Measurements from ENCODE around the gene GTSF1L.
A peak's percentile ranks its signal among the peaks of the same experiment; 100 is the strongest.

Gene GTSF1L

GRCh38 chr20:43689165-43689564 lies 37.6 kb downstream of the GTSF1L start:
- ChIA-PET CTCF (interaction anchor here (1.0 kb wide), 1 partner anchor 240 kb away, joined by 3 read pairs; no protein-coding TSS in a partner anchor), POLR2A (ENCODE audit: low non-redundant PET) (no interaction called here)
- H3K27ac ChIP-seq, result no peak overlapping the region
- DNase-seq (ENCODE audit: low spot score), result no peak
- TF ChIP-seq, protein P1, sequence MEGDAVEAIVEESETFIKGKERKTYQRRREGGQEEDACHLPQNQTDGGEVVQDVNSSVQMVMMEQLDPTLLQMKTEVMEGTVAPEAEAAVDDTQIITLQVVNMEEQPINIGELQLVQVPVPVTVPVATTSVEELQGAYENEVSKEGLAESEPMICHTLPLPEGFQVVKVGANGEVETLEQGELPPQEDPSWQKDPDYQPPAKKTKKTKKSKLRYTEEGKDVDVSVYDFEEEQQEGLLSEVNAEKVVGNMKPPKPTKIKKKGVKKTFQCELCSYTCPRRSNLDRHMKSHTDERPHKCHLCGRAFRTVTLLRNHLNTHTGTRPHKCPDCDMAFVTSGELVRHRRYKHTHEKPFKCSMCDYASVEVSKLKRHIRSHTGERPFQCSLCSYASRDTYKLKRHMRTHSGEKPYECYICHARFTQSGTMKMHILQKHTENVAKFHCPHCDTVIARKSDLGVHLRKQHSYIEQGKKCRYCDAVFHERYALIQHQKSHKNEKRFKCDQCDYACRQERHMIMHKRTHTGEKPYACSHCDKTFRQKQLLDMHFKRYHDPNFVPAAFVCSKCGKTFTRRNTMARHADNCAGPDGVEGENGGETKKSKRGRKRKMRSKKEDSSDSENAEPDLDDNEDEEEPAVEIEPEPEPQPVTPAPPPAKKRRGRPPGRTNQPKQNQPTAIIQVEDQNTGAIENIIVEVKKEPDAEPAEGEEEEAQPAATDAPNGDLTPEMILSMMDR (conservative IDR thresholded peaks at IDR 0.05; ENCODE audit: low read depth), result no peak

DNA sequence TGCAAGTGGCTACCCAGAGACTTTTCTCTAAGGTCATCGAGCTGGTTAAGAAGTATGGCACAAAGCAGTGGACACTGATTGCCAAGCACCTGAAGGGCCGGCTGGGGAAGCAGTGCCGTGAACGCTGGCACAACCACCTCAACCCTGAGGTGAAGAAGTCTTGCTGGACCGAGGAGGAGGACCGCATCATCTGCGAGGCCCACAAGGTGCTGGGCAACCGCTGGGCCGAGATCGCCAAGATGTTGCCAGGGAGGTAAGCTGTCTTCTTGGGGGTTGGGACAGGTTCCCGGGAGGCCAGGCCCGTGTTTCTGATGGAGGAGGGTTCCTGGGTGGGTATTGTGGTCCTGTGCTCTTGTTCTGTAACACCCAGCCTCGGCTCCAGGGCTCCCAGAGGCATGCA lies 40.0 kb downstream of the GTSF1L start:
- TF ChIP-seq, protein P1 (conservative IDR thresholded peaks at IDR 0.05; ENCODE audit: low read depth), result no peak
- ChIA-PET POLR2A (ENCODE audit: low non-redundant PET) (no interaction called here), CTCF (interaction anchor here (0.6 kb wide), 1 partner anchor 397 kb away, joined by 4 read pairs; no protein-coding TSS in a partner anchor)
- no peak for DNase-seq (ENCODE audit: low spot score)
- H3K27ac ChIP-seq, result peak overlapping the region; percentile 5; the same call in 1 of the 2 replicates

DNA sequence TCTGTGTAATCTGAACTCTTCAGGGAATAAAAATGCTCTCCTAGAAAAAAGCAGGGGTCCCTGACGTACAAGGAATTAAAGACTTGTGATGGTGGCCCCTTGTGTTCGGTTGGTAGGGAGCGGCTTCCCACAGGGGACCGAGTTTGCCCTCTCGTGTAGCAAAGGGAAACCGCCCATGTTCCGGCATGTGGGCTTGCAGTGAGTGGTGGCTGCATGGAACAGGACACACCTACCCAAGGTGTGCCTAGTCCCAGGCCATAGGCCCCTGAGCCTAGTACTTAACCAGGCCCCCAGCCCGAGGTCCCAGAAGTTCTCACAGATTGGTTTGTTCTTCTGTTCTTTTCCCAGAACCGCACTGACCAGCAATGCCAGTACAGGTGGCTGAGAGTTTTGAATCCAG lies 44.4 kb downstream of the GTSF1L start:
- ChIA-PET POLR2A (ENCODE audit: low non-redundant PET) (no interaction called here), CTCF (no interaction called here)
- no peak for DNase-seq (ENCODE audit: low spot score)
- TF ChIP-seq, protein P1 (conservative IDR thresholded peaks at IDR 0.05; ENCODE audit: low read depth), result no peak
- no peak overlapping the region for H3K27ac ChIP-seq

DNA sequence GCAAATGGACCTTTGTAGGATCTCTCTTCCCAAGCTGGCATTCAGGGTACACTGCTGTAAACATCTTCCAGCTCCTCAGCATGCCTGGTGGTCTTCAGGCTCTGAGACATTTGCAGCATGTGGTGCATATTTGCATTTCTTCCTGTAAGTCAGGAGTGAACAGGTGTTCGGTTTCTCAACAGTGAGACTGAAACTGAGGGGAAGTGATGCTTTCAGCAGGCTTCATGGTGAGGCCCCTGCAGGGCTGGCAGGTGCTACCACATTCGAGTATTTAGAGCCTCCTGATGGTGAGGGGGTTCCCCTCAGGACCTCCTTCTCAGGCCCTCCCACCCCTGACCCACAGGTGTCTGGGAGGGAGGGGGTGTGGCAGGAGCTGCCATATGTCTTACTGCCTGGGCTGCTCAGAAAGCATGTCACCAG lies 44.8 kb downstream of the GTSF1L start:
- no peak for DNase-seq (ENCODE audit: low spot score)
- TF ChIP-seq, protein P1 (conservative IDR thresholded peaks at IDR 0.05; ENCODE audit: low read depth), result no peak
- CTCF ChIA-PET, result interaction anchor here (2.5 kb wide), 1 partner anchor 11 kb away, joined by 9 read pairs; no protein-coding TSS in a partner anchor
- POLR2A ChIA-PET (ENCODE audit: low non-redundant PET), result no interaction called here
- H3K27ac ChIP-seq, result no peak overlapping the region

DNA sequence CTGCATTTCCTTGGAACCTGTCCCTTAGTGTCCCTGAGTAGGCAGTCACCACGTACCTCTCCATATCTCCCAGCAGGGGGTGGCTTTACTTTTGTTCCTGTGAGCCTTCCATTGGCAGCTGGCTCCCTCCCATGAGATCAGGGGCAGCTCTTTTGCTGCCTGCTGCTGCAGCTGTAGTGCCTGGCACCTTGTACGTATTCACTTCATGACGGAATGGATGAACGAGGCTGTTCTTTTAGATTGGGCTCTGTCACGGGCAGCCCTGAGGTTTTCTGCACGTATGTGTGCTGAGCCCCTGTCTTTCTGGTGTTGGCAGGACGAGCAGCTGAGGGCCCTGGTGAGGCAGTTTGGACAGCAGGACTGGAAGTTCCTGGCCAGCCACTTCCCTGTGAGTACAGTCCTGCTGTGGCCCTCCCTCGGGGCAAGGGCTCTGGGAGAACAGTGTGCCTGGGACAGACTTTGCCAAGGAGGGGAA lies 45.3 kb downstream of the GTSF1L start:
- ChIA-PET CTCF (interaction anchor here (0.8 to 2.5 kb wide), 3 partner anchors 9 to 230 kb away, joined by 3 to 9 read pairs (median 3); no protein-coding TSS in a partner anchor), POLR2A (ENCODE audit: low non-redundant PET) (no interaction called here)
- no peak overlapping the region for H3K27ac ChIP-seq
- no peak for DNase-seq (ENCODE audit: low spot score)
- TF ChIP-seq, protein P1 (conservative IDR thresholded peaks at IDR 0.05; ENCODE audit: low read depth), result no peak

DNA sequence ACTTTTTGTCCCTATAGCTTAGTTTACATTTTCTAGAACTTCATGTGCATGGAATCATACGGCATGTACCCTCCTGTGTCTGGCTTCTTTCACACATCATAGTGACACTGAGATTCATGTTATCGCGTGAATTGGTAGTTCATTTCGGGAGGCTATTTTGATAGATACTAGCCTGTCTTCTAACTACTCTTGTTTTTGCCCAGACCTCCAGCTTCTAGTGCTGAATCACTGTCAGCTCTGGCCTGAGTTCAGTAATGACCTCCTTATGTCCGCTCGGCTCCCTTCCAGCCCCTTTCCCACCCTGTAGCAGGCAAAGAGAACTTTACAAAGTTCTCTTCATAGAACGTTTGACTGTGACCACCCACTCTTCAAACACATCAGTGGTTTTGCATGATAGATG lies 45.8 kb downstream of the GTSF1L start:
- H3K27ac ChIP-seq, result no peak overlapping the region
- CTCF ChIA-PET, result interaction anchor here (0.7 to 2.5 kb wide), 4 partner anchors 8 to 607 kb away, joined by 3 to 9 read pairs (median 3); no protein-coding TSS in a partner anchor
- POLR2A ChIA-PET (ENCODE audit: low non-redundant PET), result no interaction called here

More for the DNA sequence above, 45.8 kb downstream of the GTSF1L start:
- DNase-seq (ENCODE audit: low spot score), result no peak
- TF ChIP-seq, protein P1 (conservative IDR thresholded peaks at IDR 0.05; ENCODE audit: low read depth), result no peak

Measured in RWPE1 (cell line).